Activated CD8-positive, alpha-beta memory T cell treated with anti-CD3 and anti-CD28 coated beads, Interleukin-2, amount 50 U/mL, for 1 hour (primary cell): ENCODE results near the gene JAKMIP2.

ENCODE experiments used
- DNase-seq: peaks from one replicate; pipeline ENCODE4 v3.0.0-alpha.2; 2020; ENCODE audit errors: extremely low read depth

The JAKMIP2 gene

DNA sequence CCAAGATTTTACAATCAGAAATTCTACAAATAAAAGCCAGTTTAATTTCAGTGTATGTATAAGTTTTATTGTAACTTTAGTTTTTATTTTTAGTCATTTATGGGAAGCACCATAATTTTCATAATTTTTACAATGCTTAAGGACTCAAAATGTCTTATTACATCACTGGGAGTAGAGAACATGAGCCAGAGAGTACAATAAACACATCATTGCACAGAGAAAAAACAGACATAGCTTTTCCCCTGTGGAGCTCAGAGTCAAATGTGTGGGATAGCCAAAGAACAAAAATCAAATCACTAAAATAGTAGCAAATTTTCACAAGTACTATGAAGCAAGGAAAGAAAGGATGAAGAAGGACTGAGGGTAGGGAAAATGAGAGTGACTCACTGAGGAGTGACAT is 5.5 kb upstream of the JAKMIP2 start:
- no peak for DNase-seq

DNA sequence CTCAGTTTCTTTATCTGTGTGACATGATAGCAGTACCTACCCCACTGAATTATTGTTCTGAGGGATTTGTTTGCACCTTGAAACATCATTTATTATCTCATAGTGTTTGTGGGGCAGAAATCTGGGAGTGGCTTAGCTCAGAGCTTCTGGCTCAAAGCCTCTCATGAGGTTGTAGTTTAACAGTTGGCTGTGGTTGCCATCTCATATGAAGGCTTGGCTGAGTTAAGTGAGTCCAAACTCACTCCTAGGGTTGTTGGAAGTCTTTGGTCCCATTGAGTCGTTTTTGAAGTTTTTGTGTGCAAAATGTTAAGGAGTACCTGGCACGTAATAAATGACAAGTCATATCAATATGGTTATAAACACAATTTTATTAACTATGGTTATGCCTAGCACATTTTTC is 3.6 kb upstream of the JAKMIP2 start:
- DNase-seq = no peak

DNA sequence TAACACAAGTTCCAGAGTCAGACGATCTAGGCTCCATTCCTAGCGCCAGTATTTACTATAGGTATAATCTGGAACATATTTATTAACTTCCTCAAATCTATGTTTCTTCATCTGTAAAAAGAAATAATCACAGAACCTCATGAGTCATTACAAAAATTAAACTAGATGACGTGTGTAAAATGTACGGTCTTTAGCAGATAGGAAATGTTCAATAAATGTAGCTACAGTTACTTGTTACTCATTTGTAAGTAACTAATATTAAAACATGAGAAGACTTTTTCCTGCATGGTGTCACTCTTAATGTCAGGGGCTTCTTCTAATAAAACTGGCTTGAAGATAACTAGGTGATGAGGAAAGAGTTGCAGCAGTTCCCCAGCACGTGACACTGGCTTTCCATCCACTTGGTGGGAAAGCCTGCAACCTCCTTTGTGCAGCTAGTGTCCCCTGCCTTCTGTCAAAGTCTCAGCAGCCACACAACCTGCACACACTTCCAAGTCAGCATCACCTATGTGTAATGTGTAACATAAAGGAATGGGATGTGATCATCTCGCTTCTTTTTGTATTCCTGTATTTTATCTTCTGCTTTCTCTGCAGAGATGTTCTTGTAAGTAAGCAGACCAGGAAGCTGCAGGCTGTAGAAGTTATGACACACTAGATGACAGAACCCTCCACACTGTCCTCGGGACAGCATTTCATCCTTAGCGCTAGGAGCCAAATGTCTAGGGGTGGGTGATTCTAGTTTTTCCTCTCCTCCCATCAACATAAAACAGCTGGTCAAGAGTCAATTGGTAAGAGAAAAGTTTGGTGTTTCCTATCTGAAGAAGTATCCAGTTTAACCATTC is 1.8 kb upstream of the JAKMIP2 start:
- no peak for DNase-seq

DNA sequence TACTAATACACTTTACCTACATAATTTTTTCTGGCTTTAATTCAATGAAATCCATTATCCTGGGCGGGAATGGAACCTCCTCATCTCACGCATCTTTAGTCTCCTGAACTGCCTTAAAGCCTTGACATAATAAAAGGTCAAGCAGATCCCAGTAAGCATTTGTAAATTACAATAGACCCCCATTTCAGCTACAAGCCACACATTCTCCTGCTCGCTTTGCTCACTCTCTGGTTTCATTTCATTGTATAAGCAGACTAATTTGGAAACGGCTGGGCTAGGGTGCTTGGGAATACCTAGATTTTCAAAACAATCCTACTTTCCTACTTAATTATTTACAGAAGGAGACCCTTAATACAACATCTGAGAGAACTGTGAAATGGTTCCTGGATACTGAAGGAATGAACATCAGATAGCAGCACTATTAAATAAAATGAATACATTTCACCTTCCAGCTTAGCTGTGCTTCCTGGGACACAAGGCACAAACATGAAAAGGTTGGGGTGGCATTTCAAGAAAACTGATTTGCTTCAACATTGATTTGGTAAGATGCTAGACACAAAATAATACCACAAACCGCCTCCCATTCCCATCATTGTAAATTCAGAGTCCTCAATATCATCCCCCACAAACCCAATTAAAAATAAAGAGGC is 1.5 kb downstream of the JAKMIP2 start:
- DNase-seq = no peak

DNA sequence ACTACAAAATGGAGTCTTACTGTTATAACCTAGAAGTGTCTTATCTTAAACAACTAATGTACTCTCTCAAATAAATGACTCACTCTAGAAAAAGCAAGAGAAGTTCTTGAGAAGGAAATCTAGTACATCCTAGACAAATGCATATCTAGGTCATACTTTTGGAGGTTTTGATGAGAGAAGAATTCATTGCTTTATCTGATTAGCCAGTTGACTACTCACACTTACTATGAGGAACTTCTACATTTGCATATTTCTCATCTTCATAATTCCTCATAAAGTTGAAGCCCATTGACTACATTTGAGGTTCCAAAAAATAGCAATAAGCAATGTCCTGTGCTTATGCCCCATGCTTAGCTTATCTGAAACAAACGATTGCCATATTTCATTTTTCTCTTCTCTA is 2.8 kb downstream of the JAKMIP2 start:
- DNase-seq = no peak

DNA sequence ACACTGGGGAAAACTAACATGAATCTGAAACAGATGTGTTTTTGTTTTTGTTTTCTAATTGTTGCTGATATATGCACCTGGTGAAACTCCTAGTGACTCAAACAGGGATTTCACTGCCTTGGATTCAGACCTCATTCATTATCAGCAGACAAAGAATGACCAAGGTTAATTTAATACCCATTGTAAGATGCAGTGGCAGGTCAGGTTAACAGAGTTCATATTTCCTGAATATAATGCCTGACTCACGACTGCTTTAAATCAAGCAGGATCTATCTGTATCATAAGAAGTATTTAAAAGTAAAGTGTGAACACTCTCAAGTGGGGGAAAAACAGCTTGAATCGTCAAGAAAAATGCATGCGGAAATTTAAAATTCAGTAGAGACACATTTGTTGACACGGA is 5.5 kb downstream of the JAKMIP2 start:
- DNase-seq = no peak

DNA sequence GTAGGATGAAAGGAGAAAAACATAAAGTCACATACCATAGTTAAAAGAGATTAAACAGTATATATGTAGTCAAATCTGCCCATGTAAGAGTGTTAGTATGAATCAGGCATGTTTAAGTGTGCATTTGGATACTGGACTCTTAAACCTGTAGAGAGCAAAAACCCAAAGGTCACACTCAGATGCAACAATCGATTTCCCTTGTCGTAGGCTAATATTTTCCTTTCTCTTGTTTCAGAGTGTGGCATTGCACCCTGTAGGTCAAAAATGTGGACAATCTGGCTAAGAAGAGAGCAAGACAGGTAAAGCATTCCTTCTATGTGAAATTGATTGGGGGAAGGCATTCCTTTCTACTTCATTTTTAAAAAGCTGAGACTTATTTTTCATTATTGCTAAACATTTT is 8.9 kb downstream of the JAKMIP2 start:
- DNase-seq = no peak

DNA sequence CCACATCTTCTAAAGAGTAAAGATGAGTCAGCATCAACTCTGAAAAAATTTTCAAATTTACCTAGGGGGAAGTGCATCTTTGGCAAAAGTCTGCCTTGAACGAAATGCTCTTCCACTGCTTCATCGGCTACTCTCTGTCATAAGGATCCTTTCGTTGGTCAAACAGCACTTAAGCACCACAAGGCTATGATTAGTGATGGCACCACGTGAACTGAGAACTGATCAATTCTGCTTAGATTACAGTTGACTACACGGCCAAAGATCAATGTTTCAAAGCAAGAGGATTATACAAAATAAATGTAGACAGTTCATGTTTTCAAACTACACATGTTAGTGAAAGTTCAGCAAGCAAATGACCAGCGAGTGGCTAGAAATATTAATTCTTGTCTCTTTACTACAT is 9.4 kb downstream of the JAKMIP2 start:
- no peak for DNase-seq

DNA sequence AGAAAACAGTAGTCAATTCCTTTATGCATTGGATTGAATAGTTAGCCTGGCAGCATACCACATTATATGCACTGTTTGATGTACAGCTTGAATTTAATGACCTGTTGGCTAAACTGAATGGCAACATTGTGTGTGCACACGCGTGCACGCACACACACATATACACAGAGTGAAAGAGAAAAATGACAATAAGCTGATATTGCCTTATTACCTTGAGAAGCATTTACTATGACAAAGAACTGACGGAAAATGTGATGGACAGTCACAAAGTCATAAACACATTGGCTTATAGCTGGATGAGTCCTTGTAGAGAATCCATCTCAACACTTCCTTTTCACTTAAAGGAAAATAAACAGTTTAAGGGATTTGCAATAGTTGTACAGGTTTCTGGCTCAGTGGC is 15.5 kb downstream of the JAKMIP2 start:
- no peak for DNase-seq

DNA sequence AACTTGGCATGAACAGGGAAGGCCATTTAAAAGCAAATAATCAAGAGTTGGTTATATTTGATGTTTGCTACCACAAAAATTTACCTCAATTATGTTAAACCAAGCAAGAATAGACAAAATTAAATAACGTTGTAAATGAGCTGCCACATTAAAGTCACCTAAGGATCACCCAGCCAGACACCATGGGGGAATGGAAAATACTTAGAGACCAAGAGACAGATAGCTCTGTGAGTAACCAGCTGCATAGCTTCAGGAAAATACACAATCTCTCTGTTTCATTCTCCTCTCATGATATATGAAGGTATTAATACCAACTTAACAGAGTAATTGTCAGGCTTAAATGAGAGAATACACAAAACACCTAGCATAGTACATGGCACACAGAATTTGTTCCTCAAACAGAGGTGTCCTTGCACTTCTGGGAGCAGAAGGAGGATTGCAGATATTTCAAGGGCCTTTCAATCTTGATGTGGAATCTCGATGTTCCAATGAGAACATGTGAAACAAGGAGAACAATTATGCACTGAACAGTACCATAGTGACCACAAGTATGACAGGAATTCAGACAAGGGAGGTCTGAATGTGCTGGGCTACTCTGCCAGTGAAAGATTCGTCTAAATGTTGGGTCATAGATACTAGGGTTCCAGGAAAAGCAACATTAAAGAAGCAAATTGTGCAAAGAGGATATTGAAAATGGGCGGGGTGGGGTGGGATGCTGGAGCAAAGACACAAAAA is 18.6 kb downstream of the JAKMIP2 start:
- DNase-seq = no peak

DNA sequence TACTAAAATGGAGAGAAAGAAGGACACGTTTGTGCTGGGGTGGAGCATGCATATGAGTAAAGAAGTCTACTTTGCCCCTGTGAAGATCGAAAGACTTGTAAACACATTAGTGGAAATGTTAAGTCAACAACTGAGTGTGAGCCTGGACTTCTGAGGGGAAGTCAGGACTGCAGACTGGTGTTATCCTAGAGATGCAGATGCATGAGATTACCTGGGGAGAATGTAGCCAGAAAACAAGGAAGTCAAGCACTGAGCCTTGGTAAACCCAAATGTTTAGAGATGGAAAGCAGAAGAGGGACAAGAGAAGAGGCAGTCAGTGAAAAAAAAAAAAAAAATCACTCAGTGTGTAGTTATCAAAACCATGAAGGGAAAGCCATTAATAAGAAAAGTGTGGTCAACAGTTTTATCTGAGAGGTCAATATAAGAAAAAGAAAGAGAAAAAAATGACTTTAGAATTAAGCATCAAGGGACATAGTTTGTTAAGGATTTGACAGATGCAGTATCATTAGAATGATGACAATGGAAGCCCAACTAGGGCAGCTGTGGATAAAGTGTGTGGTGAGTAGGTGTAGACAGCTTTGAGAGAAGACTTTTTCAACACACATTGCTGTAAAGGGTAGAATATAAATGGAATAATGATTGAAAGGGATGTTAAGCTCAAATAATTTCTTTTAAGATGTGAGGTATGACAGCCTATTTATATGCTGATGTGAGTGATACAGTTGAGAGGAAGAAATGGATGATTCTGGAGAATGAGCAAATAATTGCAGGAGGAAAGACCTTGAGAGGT is 22.2 kb downstream of the JAKMIP2 start:
- no peak for DNase-seq

DNA sequence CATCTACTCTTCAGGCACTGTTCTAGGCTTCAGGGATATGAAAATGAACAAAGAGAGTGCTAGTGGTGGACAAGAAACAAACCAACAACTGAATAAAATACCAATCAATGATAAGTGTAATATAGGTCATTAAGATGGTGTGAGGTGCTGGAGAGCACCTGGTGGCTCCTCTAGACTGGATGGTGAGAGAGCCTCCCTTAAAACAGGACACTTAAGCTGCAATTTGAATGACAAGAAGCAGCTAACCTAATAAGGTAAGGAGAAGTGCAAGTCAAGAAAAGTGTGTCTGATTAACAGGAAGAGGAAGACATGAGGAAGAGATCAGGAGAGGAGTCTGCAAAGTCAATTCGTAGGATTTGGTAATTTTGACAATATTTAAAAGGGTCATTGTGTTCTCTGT is 23.1 kb downstream of the JAKMIP2 start:
- no peak for DNase-seq

DNA sequence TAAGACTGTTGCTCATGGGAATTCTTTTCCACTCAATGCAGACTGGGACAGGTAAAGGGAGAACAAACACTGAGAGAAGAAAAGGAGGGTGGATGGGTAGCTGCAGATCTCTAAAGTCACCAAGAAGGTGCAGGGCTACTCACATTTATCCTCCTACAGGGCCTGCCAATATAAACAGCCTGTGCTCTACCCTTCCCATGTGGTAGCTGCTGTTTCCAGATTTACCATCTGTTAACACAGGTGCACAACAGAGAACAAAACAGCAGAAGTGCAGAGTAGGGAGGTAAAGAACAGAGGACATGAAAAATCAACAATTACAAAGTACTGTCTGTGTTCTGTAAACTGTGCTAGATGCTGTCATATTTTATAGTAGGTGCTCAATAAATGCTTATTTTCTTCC is 26.0 kb downstream of the JAKMIP2 start:
- DNase-seq = no peak

DNA sequence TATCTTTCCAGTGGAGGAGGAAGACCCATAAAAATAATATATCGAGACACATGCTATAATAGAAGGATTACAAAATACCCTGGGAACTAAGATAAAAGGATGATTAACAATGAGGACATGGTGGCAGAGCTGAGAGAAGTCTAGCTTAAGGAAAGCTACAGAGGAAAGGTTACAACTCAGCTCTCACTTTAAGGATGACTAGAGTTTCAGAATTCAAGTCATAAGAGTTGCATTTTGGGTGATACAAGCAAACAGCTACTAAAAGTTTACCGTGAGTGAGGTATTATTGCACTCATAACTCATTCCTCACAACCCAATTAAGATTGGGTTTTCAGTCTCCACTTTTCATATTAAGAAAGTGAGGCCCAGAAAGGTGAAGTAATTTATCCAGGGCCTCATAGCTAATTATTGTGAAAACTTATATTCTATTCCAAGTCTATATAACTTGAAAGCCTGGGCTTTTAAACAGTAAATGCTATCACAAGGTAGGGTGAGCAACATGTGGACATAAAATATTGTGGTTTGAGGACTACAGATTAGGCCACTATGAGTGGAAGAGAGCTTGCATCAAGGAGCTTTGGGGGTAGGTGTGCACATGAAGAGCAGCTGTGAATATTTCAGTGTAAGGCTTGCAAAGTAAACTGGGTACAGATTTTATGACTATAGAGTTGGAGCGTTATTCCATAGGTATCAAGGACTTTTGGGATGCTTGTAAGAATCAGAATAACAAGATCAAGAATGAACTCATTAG is 28.0 kb downstream of the JAKMIP2 start:
- DNase-seq = no peak

DNA sequence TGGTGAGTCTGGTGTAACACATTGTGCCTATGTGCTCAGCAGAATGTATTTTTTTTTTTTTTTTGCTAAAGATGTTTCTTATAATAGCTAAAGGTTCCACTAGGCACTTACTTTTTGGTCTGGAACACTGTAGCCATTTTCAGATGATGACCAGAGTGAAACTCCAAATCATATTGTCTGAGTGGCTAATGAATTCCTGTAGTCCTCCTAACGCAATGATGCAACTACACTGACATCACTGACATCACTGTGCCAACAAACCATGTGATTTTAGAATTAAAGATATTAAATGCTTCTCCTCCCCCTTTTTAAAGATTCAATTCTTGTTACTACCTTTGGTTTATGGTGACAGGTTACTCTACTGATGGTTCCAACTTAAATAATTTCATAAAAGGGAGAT is 28.8 kb downstream of the JAKMIP2 start:
- no peak for DNase-seq

DNA sequence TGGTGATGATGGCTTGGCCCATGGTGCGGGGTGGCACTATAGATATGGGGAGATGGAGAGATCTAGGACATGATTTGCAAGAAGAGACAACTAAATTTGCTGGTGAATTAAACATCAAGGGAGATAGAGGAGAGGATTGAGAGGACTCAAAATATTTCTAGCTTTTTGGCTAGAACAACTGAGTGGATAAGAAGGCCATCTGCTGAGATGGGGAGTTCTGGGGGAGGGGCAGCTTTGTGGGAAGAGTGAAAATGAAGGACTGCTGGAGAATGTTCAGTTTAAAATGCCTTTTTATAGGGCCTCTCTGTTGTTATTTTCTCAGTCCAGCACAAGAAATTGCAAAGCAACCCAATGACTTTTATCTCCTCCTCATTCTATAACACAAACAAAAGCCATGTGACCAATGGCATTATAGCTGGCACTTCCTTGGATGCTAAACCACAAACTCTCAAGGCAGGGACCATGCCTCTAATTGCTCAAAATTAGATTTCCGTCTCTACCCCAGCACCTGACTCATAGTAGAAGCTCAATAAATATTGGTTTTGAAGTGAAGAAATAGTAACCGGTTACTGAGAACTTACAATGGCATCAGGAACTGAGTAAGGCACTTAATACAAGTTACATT is 29.8 kb downstream of the JAKMIP2 start:
- DNase-seq = no peak

DNA sequence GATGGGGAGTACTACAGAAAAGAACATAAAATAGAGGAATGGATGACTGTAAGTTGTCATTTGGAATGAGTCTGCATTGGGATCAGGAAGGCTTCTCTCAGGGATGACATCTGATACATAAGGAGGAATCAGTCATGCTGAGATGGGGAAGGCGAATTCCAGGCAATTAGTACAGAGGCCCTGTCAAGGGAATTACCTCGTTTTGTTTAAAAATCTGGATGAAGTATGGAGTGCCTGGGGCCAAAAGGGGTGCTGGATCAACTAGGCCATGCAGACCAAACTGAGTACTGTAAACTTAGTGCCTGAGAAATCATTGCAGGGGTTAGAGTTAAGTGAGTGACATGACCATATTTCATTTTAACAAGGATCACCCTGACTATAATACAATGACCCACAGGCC is 30.5 kb downstream of the JAKMIP2 start:
- no peak for DNase-seq

DNA sequence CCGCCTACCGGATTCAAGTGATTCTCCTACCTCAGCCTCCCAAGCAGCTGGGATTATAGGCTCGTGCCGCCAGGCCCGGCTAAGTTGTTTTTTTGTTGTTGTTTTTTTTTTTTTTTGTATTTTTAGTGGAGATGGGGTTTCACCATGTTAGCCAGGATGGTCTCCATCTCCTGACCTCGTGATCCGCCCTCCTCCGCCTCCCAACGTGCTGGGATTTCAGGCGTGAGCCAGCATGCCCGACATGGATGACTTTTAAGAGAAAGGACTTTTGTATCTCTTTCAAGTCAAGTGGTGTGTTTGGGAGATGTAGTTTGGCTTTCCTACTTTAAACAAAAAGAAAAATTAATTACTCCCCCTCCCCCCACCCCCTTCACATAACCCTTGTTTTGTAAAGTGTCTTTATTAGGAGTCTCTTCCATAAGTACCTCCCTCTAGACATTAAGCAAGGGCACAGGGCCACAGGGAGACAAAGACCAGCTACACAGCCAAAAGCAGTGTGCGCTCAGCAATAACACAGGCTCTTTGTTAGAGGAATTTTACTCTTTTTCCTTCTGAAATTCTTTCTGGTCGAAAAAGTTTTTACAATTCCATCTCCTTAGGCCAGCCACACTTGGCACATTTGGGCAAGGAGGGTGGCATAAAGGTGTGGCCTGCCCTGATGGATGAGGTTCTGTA is 31.2 kb downstream of the JAKMIP2 start:
- DNase-seq = no peak

DNA sequence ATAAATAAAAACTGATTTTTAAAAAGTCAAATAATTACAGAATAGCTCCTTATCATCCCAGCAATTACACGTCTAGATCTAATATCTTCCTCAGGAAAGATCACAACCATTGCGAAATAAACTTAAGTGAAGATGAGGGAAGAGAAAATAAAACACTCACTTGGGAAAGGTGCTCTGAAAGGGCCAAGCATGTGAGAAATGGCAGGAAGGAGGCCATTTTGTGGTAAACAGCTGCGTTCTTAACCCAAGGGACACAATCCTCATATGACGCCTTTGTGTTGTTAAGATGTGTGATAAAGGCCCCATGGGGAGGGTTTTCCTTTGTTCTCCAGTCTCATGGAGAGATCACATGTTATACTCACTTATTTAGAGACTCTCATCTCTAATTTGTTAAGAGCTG is 32.5 kb downstream of the JAKMIP2 start:
- no peak for DNase-seq

DNA sequence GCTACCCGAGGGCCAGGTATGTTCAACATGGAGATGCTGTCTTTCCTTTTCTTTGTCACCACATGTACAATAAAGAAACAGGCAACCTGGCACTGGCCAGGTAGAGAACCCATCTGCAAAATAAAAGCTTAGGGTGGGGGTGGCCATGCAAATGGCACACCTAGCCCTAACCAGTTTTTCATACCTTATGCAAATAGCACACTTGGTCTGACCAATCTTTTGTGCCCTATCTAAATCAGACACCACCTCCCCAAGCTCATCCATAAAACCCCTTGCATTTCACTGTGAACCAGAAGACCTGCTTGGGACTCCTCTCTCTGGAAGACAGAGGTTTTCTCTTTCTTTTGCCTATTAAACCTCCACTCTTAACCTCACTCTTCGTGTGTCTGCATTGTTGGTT is 33.9 kb downstream of the JAKMIP2 start:
- DNase-seq = no peak
